Testis (tissue), 2 donors: ENCODE data around the gene SDK1.

Source experiments
- CTCF ChIP-seq, 3 experiments: fragments of 450-650 bp in 2 of 3; fragments of 200-600 bp in 1 of 3; sonication (generic) in 1 of 3; IDR thresholded peaks; one replicate each; pipeline ENCODE4 v1.5.1; 2016 to 2019; ENCODE audit warnings: antibody characterized with exemption in 3 of 3, mild to moderate bottlenecking in 2 of 3, moderate library complexity in 1 of 3
- POLR2A ChIP-seq: fragments of 450-650 bp; IDR thresholded peaks from one replicate; pipeline ENCODE4 v1.6.1; 2017; ENCODE audit warnings: antibody characterized with exemption, mild to moderate bottlenecking, moderate library complexity

DNA sequence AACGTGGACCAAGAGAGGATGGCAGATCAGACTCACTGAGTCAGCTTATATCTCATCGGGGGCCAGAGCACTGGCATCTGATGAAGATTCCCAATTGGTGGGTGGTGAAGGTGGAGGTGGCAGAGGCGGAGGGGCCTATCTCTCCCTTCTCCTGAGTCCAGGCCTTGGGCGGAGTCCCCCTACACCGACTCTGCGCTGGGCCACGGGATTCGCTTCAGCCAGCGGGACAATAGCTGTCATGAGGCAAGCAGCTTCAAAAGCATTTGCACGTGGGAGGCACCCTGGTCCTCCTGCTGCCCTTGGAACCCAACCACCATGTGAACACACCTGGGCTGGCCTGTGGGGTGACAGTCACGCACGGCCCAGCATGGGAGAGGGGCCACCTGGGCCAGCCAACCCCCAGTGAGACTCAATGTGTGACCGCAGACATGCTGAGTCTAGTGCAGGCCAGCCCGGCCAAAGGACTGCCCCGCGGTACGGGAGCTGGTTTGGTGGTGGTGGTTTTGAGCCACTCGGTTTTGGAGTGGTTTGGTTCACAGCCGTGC, 914.2 kb downstream of the SDK1 start:
- TF ChIP-seq POLR2A: no peak
- no peak for TF ChIP-seq CTCF (IDR thresholded peaks at IDR 0.05)
